HepG2 (cell line): ENCODE data around the gene MED25. TPM values are rescaled to one million over a fixed set of nuclear protein-coding genes. Genes with fewer than 3 reads are reported as not detected.

Experiments
- ATAD3A ChIP-seq: sonication (generic); formaldehyde crosslinking; IDR thresholded peaks from 2 replicates; pipeline ENCODE4 v1.4.0; 2020; ENCODE audit warnings: missing genetic modification reagents
- BRCA1 ChIP-seq: sonication (generic); formaldehyde crosslinking; IDR thresholded peaks from 2 replicates; pipeline ENCODE4 v1.4.0; 2020; ENCODE audit warnings: missing genetic modification reagents
- CEBPB ChIP-seq: IDR thresholded peaks from 2 replicates; pipeline ENCODE4 v1.6.1; 2011; ENCODE audit warnings: low read depth, low read length, improper control_type of control experiment, borderline replicate concordance
- CENPX ChIP-seq: sonication (generic); formaldehyde crosslinking; IDR thresholded peaks from 2 replicates; pipeline ENCODE4 v1.9.0; 2021; ENCODE audit warnings: mild to moderate bottlenecking, missing genetic modification reagents, moderate library complexity
- FOXK2 ChIP-seq: fragments of 450-650 bp; IDR thresholded peaks from 2 replicates; pipeline ENCODE4 v1.6.1; 2016
- HNRNPLL ChIP-seq: fragments of 200-400 bp; formaldehyde crosslinking; IDR thresholded peaks from 2 replicates; pipeline ENCODE4 v1.6.1; 2017; ENCODE audit warnings: mild to moderate bottlenecking, low read depth, low read length; ENCODE audit not compliant: poor library complexity, severe bottlenecking
- KLF12 ChIP-seq: sonication (generic); formaldehyde crosslinking; IDR thresholded peaks from 2 replicates; pipeline ENCODE4 v1.4.0; 2020; ENCODE audit warnings: missing genetic modification reagents, borderline replicate concordance
- MAFG ChIP-seq: sonication (generic); formaldehyde crosslinking; IDR thresholded peaks from 2 replicates; pipeline ENCODE4 v1.5.1; 2020; ENCODE audit warnings: mild to moderate bottlenecking, missing genetic modification reagents
- MLLT10 ChIP-seq: sonication (generic); formaldehyde crosslinking; IDR thresholded peaks from 2 replicates; pipeline ENCODE4 v1.4.0; 2020; ENCODE audit warnings: missing genetic modification reagents
- NRL ChIP-seq: sonication (generic); formaldehyde crosslinking; IDR thresholded peaks from 2 replicates; pipeline ENCODE4 v1.5.0; 2020; ENCODE audit warnings: missing genetic modification reagents, mild to moderate bottlenecking, moderate library complexity, borderline replicate concordance
- SOX5 ChIP-seq: IDR thresholded peaks from 2 replicates; pipeline ENCODE4 v1.6.1; 2016; ENCODE audit warnings: borderline replicate concordance
- SRSF1 ChIP-seq: fragments of 200-400 bp; formaldehyde crosslinking; optimal IDR thresholded peaks from 2 replicates; pipeline ENCODE3; 2017; ENCODE audit warnings: mild to moderate bottlenecking, low read depth, low read length, moderate library complexity
- TCF7 ChIP-seq: sonication (generic); IDR thresholded peaks from 2 replicates; pipeline ENCODE4 v1.6.1; 2016; ENCODE audit warnings: antibody characterized with exemption, low read depth
- XBP1 ChIP-seq: sonication (generic); formaldehyde crosslinking; IDR thresholded peaks from 2 replicates; pipeline ENCODE4 v1.5.0; 2020; ENCODE audit warnings: missing genetic modification reagents
- YEATS4 ChIP-seq: sonication (generic); formaldehyde crosslinking; IDR thresholded peaks from 2 replicates; pipeline ENCODE4 v1.4.0; 2020; ENCODE audit warnings: missing genetic modification reagents, borderline replicate concordance
- ZMYM2 ChIP-seq: sonication (generic); formaldehyde crosslinking; IDR thresholded peaks from 2 replicates; pipeline ENCODE4 v1.8.0; 2022; ENCODE audit warnings: mild to moderate bottlenecking, missing genetic modification reagents
- ZNF30 ChIP-seq: sonication (generic); formaldehyde crosslinking; IDR thresholded peaks from 2 replicates; pipeline ENCODE4 v1.5.0; 2020; ENCODE audit warnings: mild to moderate bottlenecking, missing genetic modification reagents
- ZNF496 ChIP-seq: sonication (generic); formaldehyde crosslinking; IDR thresholded peaks from 2 replicates; pipeline ENCODE4 v1.8.1; 2023; ENCODE audit warnings: mild to moderate bottlenecking, moderate library complexity, missing genetic modification reagents; ENCODE audit not compliant: insufficient replicate concordance
- ZNF552 ChIP-seq: sonication (generic); formaldehyde crosslinking; IDR thresholded peaks from 2 replicates; pipeline ENCODE4 v1.9.0; 2022; ENCODE audit warnings: missing genetic modification reagents, mild to moderate bottlenecking, borderline replicate concordance
- ZNF652 ChIP-seq: IDR thresholded peaks from 2 replicates; pipeline ENCODE4 v1.6.1; 2016; ENCODE audit warnings: low read depth, borderline replicate concordance
- ZNF737 ChIP-seq: sonication (generic); formaldehyde crosslinking; IDR thresholded peaks from 2 replicates; pipeline ENCODE4 v1.5.0; 2020; ENCODE audit warnings: missing genetic modification reagents, mild to moderate bottlenecking, borderline replicate concordance
- ZNF841 ChIP-seq: sonication (generic); formaldehyde crosslinking; IDR thresholded peaks from 2 replicates; pipeline ENCODE4 v1.8.1; 2023; ENCODE audit warnings: missing genetic modification reagents, borderline replicate concordance
- ZNF878 ChIP-seq: sonication (generic); formaldehyde crosslinking; IDR thresholded peaks from 2 replicates; pipeline ENCODE4 v1.8.1; 2023; ENCODE audit warnings: mild to moderate bottlenecking, missing genetic modification reagents, moderate library complexity
- polyA plus RNA-seq, 8 experiments: library from polyadenylated mRNA; depleted of rRNA in 3 of 8; stranded (reverse) in 7 of 8; unstranded in 1 of 8; fragments of >200 nt; fragmentation: Illumina TruSeq in 4 of 8; extraction: Trizol in 4 of 8; gene quantifications; 2 replicates each; pipeline versions ENCODE4 v1.2.1 to v1.2.3, GENCODE V29; 2011 to 2016; ENCODE audit warnings: low read depth in 4 of 8, missing spikeins in 1 of 8, mixed read lengths in 1 of 8; ENCODE audit not compliant: insufficient read depth in 1 of 8
- total RNA-seq, 5 experiments: library from RNA; depleted of rRNA; stranded (reverse); fragments of >200 nt; fragmentation: Illumina TruSeq; extraction: Trizol; gene quantifications; 2 replicates each; pipeline ENCODE4 v1.2.3, GENCODE V29; 2016; ENCODE audit warnings: low read depth in 1 of 5
- TF ChIP-seq, protein P1 (sequence below): sonication (generic); formaldehyde crosslinking; IDR thresholded peaks from 2 replicates; pipeline ENCODE4 v1.5.0; 2020; ENCODE audit warnings: mild to moderate bottlenecking, missing genetic modification reagents
- TF ChIP-seq, protein P2 (sequence below): IDR thresholded peaks from 2 replicates; pipeline ENCODE4 v1.6.1; 2016; ENCODE audit warnings: missing compliant biosample characterization, missing genetic modification reagents, borderline replicate concordance
- TF ChIP-seq, protein P3 (sequence below): sonication (generic); formaldehyde crosslinking; IDR thresholded peaks from 2 replicates; pipeline ENCODE4 v1.4.0; 2020; ENCODE audit warnings: missing genetic modification reagents
- TF ChIP-seq, protein P4 (sequence below): sonication (generic); formaldehyde crosslinking; IDR thresholded peaks from 2 replicates; pipeline ENCODE4 v1.4.0; 2020; ENCODE audit warnings: mild to moderate bottlenecking, missing genetic modification reagents

The MED25 gene
- total and polyA plus RNA-seq, 2 of the 13 experiments (the other 11 are each of a cell fraction or from before 2014, with no cell fraction given): 11.1 to 15.1 TPM

DNA sequence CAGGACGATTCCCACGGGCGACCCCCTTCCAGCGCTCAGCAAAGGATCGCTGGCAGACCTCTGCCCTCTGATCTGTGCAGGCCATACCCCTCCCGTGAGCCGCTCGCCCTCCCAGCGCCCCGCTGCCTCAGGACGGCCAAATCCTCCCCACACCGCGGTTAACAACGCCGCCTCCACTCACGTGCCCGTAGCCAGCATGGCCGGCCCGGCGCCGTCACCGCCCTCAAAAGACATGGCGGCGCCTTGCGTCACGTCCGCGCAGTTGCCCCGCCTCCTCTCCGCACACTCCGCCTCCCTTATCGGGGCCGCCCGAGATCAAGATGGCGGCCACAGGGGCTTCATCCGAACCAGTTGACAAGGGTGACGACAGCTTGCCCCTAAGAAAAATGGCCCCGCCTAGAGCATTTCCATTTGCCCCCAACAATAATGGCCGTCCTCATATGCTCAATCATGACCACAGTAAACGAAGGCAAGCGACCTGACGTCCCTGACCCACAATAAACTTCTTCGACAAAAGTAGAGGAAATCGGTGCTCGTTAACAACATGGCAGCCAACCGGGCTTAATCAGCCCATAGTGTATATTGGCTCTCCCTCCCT lies 58.4 kb downstream of the MED25 start (continued):
- TF ChIP-seq, protein P1, sequence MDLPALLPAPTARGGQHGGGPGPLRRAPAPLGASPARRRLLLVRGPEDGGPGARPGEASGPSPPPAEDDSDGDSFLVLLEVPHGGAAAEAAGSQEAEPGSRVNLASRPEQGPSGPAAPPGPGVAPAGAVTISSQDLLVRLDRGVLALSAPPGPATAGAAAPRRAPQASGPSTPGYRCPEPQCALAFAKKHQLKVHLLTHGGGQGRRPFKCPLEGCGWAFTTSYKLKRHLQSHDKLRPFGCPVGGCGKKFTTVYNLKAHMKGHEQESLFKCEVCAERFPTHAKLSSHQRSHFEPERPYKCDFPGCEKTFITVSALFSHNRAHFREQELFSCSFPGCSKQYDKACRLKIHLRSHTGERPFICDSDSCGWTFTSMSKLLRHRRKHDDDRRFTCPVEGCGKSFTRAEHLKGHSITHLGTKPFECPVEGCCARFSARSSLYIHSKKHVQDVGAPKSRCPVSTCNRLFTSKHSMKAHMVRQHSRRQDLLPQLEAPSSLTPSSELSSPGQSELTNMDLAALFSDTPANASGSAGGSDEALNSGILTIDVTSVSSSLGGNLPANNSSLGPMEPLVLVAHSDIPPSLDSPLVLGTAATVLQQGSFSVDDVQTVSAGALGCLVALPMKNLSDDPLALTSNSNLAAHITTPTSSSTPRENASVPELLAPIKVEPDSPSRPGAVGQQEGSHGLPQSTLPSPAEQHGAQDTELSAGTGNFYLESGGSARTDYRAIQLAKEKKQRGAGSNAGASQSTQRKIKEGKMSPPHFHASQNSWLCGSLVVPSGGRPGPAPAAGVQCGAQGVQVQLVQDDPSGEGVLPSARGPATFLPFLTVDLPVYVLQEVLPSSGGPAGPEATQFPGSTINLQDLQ (CRISPR knock-in tag): 0 out of 2 replicates have a peak, but pooled peaks have one; percentile 12
- TF ChIP-seq ZNF878 (CRISPR knock-in tag): no peak
- no peak for TF ChIP-seq ZNF30 (CRISPR knock-in tag)
- no peak for TF ChIP-seq ZNF496
- TF ChIP-seq MAFG (CRISPR knock-in tag): no peak
- no peak for TF ChIP-seq SRSF1
- TF ChIP-seq, protein P2, sequence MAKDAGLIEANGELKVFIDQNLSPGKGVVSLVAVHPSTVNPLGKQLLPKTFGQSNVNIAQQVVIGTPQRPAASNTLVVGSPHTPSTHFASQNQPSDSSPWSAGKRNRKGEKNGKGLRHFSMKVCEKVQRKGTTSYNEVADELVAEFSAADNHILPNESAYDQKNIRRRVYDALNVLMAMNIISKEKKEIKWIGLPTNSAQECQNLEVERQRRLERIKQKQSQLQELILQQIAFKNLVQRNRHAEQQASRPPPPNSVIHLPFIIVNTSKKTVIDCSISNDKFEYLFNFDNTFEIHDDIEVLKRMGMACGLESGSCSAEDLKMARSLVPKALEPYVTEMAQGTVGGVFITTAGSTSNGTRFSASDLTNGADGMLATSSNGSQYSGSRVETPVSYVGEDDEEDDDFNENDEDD (CRISPR knock-in tag): no peak
- TF ChIP-seq CENPX (CRISPR knock-in tag): no peak
- no peak for TF ChIP-seq ZMYM2 (CRISPR knock-in tag)
- TF ChIP-seq ZNF552 (CRISPR knock-in tag): no peak
- TF ChIP-seq ZNF841: no peak
- TF ChIP-seq MLLT10 (CRISPR knock-in tag): no peak
- TF ChIP-seq, protein P3, sequence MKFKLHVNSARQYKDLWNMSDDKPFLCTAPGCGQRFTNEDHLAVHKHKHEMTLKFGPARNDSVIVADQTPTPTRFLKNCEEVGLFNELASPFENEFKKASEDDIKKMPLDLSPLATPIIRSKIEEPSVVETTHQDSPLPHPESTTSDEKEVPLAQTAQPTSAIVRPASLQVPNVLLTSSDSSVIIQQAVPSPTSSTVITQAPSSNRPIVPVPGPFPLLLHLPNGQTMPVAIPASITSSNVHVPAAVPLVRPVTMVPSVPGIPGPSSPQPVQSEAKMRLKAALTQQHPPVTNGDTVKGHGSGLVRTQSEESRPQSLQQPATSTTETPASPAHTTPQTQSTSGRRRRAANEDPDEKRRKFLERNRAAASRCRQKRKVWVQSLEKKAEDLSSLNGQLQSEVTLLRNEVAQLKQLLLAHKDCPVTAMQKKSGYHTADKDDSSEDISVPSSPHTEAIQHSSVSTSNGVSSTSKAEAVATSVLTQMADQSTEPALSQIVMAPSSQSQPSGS (CRISPR knock-in tag): peak; percentile 85
- TF ChIP-seq FOXK2: no peak
- TF ChIP-seq, protein P4, sequence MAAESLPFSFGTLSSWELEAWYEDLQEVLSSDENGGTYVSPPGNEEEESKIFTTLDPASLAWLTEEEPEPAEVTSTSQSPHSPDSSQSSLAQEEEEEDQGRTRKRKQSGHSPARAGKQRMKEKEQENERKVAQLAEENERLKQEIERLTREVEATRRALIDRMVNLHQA (CRISPR knock-in tag): no peak
- 0 out of 2 replicates have a peak, but pooled peaks have one; percentile 43 for TF ChIP-seq NRL (CRISPR knock-in tag)
- TF ChIP-seq HNRNPLL: peak; percentile 86
- no peak for TF ChIP-seq BRCA1 (CRISPR knock-in tag)
- TF ChIP-seq ZNF652 (CRISPR knock-in tag): no peak
- peak; percentile 84; the same call in 1 of the 2 replicates for TF ChIP-seq CEBPB
- TF ChIP-seq ATAD3A (CRISPR knock-in tag): no peak
- TF ChIP-seq TCF7: no peak
- no peak for TF ChIP-seq SOX5 (CRISPR knock-in tag)
- peak; percentile 50 for TF ChIP-seq YEATS4 (CRISPR knock-in tag)
- no peak for TF ChIP-seq XBP1
- peak; percentile 8; the same call in 1 of the 2 replicates for TF ChIP-seq KLF12 (CRISPR knock-in tag)
- TF ChIP-seq ZNF737 (CRISPR knock-in tag): no peak
